Ishikawa (cell line): ENCODE measurements around the gene RCC1.
A peak's percentile ranks its signal among the peaks of the same experiment; 100 is the strongest.

Experiments
- CEBPB ChIP-seq: IDR thresholded peaks from 2 replicates; pipeline ENCODE4 v1.6.1; 2012
- CREB1 ChIP-seq: IDR thresholded peaks from 2 replicates; pipeline ENCODE4 v1.6.1; 2012; ENCODE audit warnings: low read depth
- EGR1 ChIP-seq: IDR thresholded peaks from 2 replicates; pipeline ENCODE4 v1.6.1; 2012
- EP300 ChIP-seq: IDR thresholded peaks from 2 replicates; pipeline ENCODE4 v1.6.1; 2012; ENCODE audit warnings: borderline replicate concordance
- FOXM1 ChIP-seq: IDR thresholded peaks from 2 replicates; pipeline ENCODE4 v1.6.1; 2012; ENCODE audit warnings: low read depth, borderline replicate concordance
- MAX ChIP-seq: IDR thresholded peaks from 2 replicates; pipeline ENCODE4 v1.6.1; 2012
- NFIC ChIP-seq: IDR thresholded peaks from 2 replicates; pipeline ENCODE4 v1.6.1; 2012
- RAD21 ChIP-seq: IDR thresholded peaks from 2 replicates; pipeline ENCODE4 v1.6.1; 2012; ENCODE audit warnings: low read depth
- REST ChIP-seq: IDR thresholded peaks from 2 replicates; pipeline ENCODE4 v1.6.1; 2012; ENCODE audit warnings: low read depth, mild to moderate bottlenecking
- TAF1 ChIP-seq: IDR thresholded peaks from 2 replicates; pipeline ENCODE4 v1.6.1; 2012; ENCODE audit warnings: low read depth, mild to moderate bottlenecking
- TCF12 ChIP-seq: IDR thresholded peaks from 2 replicates; pipeline ENCODE4 v1.6.1; 2012; ENCODE audit warnings: low read depth
- TEAD4 ChIP-seq: IDR thresholded peaks from 2 replicates; pipeline ENCODE4 v1.6.1; 2012
- YY1 ChIP-seq: IDR thresholded peaks from 2 replicates; pipeline ENCODE4 v1.6.1; 2012; ENCODE audit warnings: low read depth
- ZBTB7A ChIP-seq: IDR thresholded peaks from 2 replicates; pipeline ENCODE4 v1.6.1; 2012; ENCODE audit warnings: low read depth
- TF ChIP-seq, protein P1 (sequence below): IDR thresholded peaks from 2 replicates; pipeline ENCODE4 v1.6.1; 2012

Gene RCC1

DNA sequence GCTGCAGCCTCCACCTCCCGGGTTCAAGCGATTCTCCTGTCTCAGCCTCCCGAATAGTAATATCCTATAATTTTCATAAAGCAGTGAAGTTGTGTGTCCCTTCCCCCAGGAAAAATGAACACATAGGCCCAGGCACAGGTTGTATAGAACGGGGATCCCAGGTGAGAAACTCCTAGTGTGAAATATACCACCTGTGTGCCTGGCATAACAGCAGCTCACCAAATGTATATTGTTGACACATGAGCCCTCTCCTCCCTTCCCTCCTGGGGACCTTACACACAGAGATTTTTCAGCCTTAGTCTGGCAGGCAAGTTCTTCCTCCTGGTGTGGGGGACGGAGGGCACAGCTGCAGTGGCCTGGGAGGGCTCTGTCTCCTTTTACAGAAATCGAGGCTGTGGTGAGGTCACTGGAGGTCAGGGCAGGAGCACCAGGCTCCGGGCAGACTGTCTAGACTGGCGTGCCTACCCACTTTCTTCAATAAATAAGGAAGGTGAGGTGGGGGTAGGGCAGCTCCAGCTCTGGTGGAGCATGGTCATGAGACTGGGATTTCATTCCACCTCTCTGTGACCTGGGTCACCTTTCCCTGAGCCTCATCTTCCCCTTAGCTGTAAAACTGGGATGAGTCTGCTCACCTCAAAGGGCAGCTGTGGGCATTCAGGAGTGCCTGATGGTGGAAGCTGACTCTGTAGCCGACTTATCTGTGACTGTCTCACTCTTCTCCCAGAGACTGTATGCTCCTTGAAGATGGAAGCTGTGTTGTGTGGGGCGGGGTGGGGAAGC lies 14.3 kb downstream of the RCC1 start:
- TF ChIP-seq YY1 (no peak), TCF12 (no peak), CREB1 (no peak), NFIC (no peak), MAX (no peak), ZBTB7A (no peak), FOXM1 (no peak), EGR1 (no peak), CEBPB (no peak), TAF1 (no peak), EP300 (no peak), TEAD4 (no peak), RAD21 (no peak)

- no peak for TF ChIP-seq EGR1
- TF ChIP-seq FOXM1 = no peak
- no peak for TF ChIP-seq REST
- no peak for TF ChIP-seq EP300
- TF ChIP-seq, protein P1, sequence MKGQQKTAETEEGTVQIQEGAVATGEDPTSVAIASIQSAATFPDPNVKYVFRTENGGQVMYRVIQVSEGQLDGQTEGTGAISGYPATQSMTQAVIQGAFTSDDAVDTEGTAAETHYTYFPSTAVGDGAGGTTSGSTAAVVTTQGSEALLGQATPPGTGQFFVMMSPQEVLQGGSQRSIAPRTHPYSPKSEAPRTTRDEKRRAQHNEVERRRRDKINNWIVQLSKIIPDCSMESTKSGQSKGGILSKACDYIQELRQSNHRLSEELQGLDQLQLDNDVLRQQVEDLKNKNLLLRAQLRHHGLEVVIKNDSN = no peak
- no peak for TF ChIP-seq TAF1
- no peak for TF ChIP-seq YY1
- TF ChIP-seq RAD21 = no peak
- TF ChIP-seq MAX = no peak
- TF ChIP-seq ZBTB7A = no peak
- TF ChIP-seq TCF12 = no peak
- TF ChIP-seq NFIC = no peak
- no peak for TF ChIP-seq TEAD4
- no peak for TF ChIP-seq CREB1
- TF ChIP-seq CEBPB = no peak
Measured at GRCh38 chr1:28521502-28522164, 15.8 kb downstream of the RCC1 start.

DNA sequence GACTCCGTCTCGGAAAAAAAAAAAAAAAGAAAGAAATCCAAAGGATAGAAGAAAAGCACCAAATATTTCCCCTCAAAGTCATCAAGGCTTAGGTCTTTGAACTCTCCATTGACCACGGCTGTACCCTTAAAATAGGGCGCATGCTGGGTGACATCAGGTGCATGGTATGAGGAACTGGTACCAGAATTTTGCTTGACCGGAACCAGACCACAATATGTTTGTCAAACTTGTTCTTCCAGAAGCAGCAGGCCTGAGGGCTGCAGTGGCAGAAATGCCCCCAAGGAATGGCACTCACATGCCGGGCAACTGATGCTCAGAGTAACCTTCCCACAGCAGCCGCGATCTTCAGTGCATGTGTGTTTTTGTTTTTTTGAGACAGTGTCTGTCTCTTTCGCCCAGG lies 21.0 kb downstream of the RCC1 start:
- peak; percentile 91 for TF ChIP-seq TEAD4
- TF ChIP-seq TAF1 = no peak
- TF ChIP-seq, protein P1 = no peak
- no peak for TF ChIP-seq REST
- no peak for TF ChIP-seq EGR1
- peak; percentile 63; the same call in 1 of the 2 replicates for TF ChIP-seq EP300
- peak; percentile 69 for TF ChIP-seq MAX
- TF ChIP-seq YY1 = no peak
- 0 out of 2 replicates have a peak, but pooled peaks have one; percentile 57 for TF ChIP-seq FOXM1
- TF ChIP-seq CREB1 = no peak
- peak; percentile 79 for TF ChIP-seq TCF12
- no peak for TF ChIP-seq RAD21
- peak; percentile 54; the same call in 1 of the 2 replicates for TF ChIP-seq NFIC
- no peak for TF ChIP-seq ZBTB7A
- no peak for TF ChIP-seq CEBPB

DNA sequence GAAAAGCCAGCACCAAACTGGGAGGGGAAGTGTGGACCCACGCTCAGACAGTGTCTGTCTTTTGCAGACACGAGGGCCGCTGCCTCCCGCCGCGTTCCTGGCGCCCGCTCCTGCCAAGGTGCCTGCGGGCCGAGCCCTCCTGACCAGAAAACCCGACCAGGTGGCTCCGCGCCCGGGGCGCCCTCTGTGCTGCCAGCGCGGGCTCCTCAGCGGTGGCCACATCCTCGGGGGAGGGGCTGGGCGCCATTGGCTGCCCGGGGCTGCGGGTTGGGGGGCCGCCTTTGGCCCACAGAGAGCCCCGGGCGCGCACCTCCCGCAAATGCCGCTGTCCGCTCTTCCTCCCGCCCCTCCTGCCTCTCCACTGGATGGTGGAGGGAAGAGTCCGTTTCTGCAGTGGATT lies 24.6 kb downstream of the RCC1 start:
- TF ChIP-seq REST = no peak
- TF ChIP-seq MAX = no peak
- TF ChIP-seq TCF12 = no peak
- TF ChIP-seq TAF1 = no peak
- TF ChIP-seq CREB1 = no peak
